ENCODE results near the gene TGM3.

TGM3 gene

DNA sequence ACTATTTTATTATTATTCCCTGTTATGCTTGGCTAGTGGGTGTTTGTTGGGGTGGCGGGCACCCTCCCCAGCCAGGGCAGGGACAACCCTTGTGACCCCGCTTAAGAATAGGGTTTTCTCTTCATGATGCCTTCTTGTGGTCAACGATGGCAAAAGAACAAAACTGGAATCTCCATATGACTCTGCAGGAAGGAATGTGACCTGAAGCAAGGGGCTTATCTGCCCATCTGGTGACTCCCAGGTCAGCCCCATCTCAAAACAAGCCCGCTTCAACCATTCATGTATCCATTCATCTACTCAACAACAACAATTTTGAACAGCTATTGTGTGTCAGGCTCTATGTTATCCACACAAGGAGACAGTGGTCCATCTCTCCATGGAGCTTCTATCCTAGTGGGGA is 54.0 kb downstream of the TGM3 start:
- no peak overlapping the region for H3K4me3 ChIP-seq (ENCODE audit: low read depth, low read length)
- no peak for DNase-seq (ENCODE audit: low read depth)
- TF ChIP-seq, protein P1, sequence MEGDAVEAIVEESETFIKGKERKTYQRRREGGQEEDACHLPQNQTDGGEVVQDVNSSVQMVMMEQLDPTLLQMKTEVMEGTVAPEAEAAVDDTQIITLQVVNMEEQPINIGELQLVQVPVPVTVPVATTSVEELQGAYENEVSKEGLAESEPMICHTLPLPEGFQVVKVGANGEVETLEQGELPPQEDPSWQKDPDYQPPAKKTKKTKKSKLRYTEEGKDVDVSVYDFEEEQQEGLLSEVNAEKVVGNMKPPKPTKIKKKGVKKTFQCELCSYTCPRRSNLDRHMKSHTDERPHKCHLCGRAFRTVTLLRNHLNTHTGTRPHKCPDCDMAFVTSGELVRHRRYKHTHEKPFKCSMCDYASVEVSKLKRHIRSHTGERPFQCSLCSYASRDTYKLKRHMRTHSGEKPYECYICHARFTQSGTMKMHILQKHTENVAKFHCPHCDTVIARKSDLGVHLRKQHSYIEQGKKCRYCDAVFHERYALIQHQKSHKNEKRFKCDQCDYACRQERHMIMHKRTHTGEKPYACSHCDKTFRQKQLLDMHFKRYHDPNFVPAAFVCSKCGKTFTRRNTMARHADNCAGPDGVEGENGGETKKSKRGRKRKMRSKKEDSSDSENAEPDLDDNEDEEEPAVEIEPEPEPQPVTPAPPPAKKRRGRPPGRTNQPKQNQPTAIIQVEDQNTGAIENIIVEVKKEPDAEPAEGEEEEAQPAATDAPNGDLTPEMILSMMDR (IDR thresholded peaks at IDR 0.05; ENCODE audit: low read depth, low read length, missing control alignments): no peak

GRCh38 chr20:2350606-2351005 is 54.8 kb downstream of the TGM3 start:
- TF ChIP-seq, protein P1 (IDR thresholded peaks at IDR 0.05; ENCODE audit: low read depth, low read length, missing control alignments): no peak
- DNase-seq (ENCODE audit: low read depth): no peak
- H3K4me3 ChIP-seq (ENCODE audit: low read depth, low read length): no peak overlapping the region

DNA sequence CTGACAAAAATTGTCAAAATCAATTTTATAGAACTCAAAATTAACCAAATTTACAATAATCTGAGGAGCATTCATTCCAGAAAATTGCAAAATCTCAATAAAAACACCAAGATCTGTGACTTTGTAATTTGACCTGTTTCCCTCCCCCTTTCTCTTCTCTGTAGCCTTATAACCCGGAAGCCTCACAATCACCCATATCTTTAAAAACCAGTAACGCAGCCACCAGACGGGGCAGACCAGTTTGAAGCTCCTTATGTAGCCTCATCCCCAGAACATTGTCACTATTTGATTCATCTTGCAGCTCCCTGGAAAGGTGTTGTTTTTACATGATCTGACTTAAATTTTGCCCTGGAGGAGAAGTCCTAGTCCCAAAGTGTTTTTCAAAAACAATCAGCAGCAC is 57.4 kb downstream of the TGM3 start:
- DNase-seq (ENCODE audit: low read depth): no peak
- no peak overlapping the region for H3K4me3 ChIP-seq (ENCODE audit: low read depth, low read length)
- TF ChIP-seq, protein P1 (IDR thresholded peaks at IDR 0.05; ENCODE audit: low read depth, low read length, missing control alignments): no peak

- DNase-seq (ENCODE audit: low read depth): no peak
- no peak overlapping the region for H3K4me3 ChIP-seq (ENCODE audit: low read depth, low read length)
- TF ChIP-seq, protein P1 (IDR thresholded peaks at IDR 0.05; ENCODE audit: low read depth, low read length, missing control alignments): no peak
Observed at GRCh38 chr20:2357114-2357513, 61.3 kb downstream of the TGM3 start.

DNA sequence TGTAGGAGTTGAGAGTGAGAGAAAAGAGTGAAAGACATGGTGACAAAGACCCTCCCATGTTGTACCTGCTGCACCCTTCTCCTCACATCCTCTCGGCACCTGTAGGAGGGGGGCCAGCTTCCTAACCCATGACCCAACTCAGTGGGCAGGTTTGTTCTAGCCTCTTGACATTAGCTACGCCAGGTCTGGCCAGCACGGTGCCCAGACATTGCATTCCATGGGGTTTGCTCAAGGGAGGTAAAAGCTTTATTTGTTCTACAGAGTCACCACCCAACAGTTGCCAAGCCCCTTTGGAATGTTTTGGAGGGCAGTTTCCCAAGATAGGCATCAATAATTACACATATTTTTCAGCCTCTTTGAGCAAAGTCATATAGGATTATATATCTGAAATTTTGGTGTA is 62.2 kb downstream of the TGM3 start:
- H3K4me3 ChIP-seq (ENCODE audit: low read depth, low read length): no peak overlapping the region
- DNase-seq (ENCODE audit: low read depth): no peak
- TF ChIP-seq, protein P1 (IDR thresholded peaks at IDR 0.05; ENCODE audit: low read depth, low read length, missing control alignments): no peak

DNA sequence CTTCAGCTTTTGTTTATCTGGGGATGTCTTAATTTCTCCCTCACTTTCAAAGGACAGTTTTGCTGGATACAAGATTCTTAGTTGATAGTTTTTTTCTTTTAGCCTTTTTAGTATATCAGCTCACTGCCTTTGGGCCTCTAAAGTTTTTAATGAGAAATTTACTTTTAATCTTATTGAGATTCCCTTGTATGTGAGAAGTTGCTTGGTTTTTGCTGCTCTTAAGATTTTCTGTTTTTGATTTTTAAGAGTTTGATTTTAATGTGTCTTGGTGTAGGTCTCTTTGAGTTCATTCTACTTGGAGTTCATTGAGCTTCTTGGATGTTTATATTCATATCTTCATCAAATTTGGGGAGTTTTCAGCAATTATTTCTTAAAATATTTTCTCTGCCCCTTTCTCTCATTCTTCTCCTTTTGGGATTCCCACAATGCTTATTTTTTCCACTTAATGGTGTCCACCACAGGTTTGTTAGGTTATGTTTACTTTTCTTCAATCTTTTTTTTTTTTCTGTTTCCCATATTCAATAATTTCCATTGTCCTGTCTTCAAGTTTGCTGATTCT is 65.3 kb downstream of the TGM3 start:
- TF ChIP-seq, protein P1 (IDR thresholded peaks at IDR 0.05; ENCODE audit: low read depth, low read length, missing control alignments): no peak

GRCh38 chr20:2363187-2363586 is 67.4 kb downstream of the TGM3 start:
- DNase-seq (ENCODE audit: low read depth): no peak
- H3K4me3 ChIP-seq (ENCODE audit: low read depth, low read length): no peak overlapping the region
- TF ChIP-seq, protein P1 (IDR thresholded peaks at IDR 0.05; ENCODE audit: low read depth, low read length, missing control alignments): no peak

More for the DNA sequence above, 65.3 kb downstream of the TGM3 start:
- DNase-seq (ENCODE audit: low read depth): no peak
- H3K4me3 ChIP-seq (ENCODE audit: low read depth, low read length): no peak overlapping the region

Data from GM12864 (cell line).